Body of pancreas (tissue), 4 donors: ENCODE results near the gene FBXO8. TPM values are rescaled to one million over a fixed set of nuclear protein-coding genes. Genes with fewer than 3 reads are reported as not detected.

Experiments used
- ATAC-seq: fragments of 150-250 bp; one replicate; pipeline ENCODE4 v1.9.1; 2016
- DNase-seq, 4 donors: peaks; one replicate each; pipeline ENCODE4 v3.0.0-alpha.2; 2019
- H3K27ac ChIP-seq, 4 donors: fragments of 200-600 bp; sonication (generic); 1 replicate in 3 of 4; 2 replicates in 1 of 4; pipeline versions ENCODE4 v1.5.1 to v1.6.1; 2016 to 2019; ENCODE audit warnings: mild to moderate bottlenecking in 1 of 4, mixed read lengths in 1 of 4, moderate library complexity in 1 of 4
- H3K27me3 ChIP-seq, 2 donors: fragments of 200-600 bp; sonication (generic); one replicate each; pipeline ENCODE4 v1.6.0; 2016; ENCODE audit warnings: mild to moderate bottlenecking in 1 of 2
- H3K36me3 ChIP-seq, 2 donors: fragments of 200-600 bp; sonication (generic); replicated peaks in 1 of 2; 2 replicates each; pipeline ENCODE4 v1.5.1; 2016; ENCODE audit warnings: low read depth in 2 of 2; ENCODE audit not compliant: insufficient read depth in 1 of 2
- H3K4me1 ChIP-seq: fragments of 200-600 bp; sonication (generic); one replicate; pipeline ENCODE4 v1.6.0; 2016
- H3K4me3 ChIP-seq, 2 donors: fragments of 200-600 bp; sonication (generic); 1 replicate in 1 of 2; 2 replicates in 1 of 2; pipeline ENCODE4 v1.5.1; 2016 to 2019
- H3K9me3 ChIP-seq, 3 donors: fragments of 200-600 bp; sonication (generic); 1 replicate in 2 of 3; 2 replicates in 1 of 3; pipeline ENCODE4 v1.5.1; 2016
- CTCF ChIP-seq, 7 experiments: fragments of 450-650 bp in 4 of 7; fragments of 200-600 bp in 3 of 7; sonication (generic) in 3 of 7; IDR thresholded peaks; one replicate each; pipeline ENCODE4 v1.5.1; 2016 to 2019; ENCODE audit warnings: antibody characterized with exemption in 7 of 7
- POLR2A ChIP-seq, 3 donors: fragments of 450-650 bp; IDR thresholded peaks; one replicate each; pipeline ENCODE4 v1.6.1; 2016; ENCODE audit warnings: antibody characterized with exemption in 3 of 3, mild to moderate bottlenecking in 2 of 3
- WGBS, 2 donors: methylation state at CpG; one replicate each; pipeline ENCODE4 v1.1.5; 2017; 5-methylcytosine and 5-hydroxymethylcytosine counted together
- intact Hi-C: fragments of 100-400 bp; cut with DNase I; formaldehyde crosslinking; loops from one replicate; pipeline ENCODE4 v1.15.1; 2023
- total RNA-seq, 2 donors: library from RNA; depleted of rRNA; stranded (reverse); fragments of >200 nt; gene quantifications; one replicate each; pipeline ENCODE4 v1.1.0, GENCODE V29; 2016

FBXO8 gene
- total RNA-seq, 2 donors from 2014 or later, result 3.6 to 12.5 TPM

- 59 to 71% methylated on average over 6 of the region's 6 CpGs for WGBS, 2 donors
- intact Hi-C loops, result loop anchor here (10.0 kb wide), 1 partner anchor 114 kb away; no protein-coding TSS in a partner anchor
- H3K27me3 ChIP-seq, result peaks cover 0 to 30% of the 10 kb centered on the region in 2 donors
These were observed 72.4 kb downstream of the FBXO8 start for GRCh38 chr4:174210952-174211490.

DNA sequence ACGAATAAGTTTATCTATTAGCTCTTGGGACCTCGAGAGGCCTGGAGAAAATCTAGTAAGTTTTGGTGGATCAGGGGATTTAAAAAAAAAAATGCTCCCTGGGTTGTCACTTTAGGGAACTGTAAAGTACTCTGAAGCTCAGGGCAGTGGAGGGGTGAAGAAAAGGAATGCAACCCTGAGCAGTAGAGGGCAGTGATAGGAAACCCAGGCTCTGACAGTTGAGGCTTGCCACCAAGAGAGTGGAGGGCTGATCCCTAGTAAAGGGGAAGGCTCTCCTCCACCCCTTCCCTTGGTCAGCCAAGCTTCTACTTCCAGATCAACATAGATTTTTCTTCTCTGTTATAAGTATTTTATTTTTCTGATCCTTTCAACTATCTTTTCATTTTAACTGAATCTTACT is 73.1 kb downstream of the FBXO8 start:
- 63 to 75% methylated on average over 2 of the region's 2 CpGs for WGBS, 2 donors
- ATAC-seq (no peak), DNase-seq (no peak)
- Histone ChIP-seq H3K27me3 (peaks cover 0 to 27% of the 10 kb centered on the region in 2 donors), H3K4me1 (peaks cover 19% of the 10 kb centered on the region), H3K9me3 (no peaks in the 10 kb centered on the region), H3K27ac (no peak overlapping the region), H3K36me3 (no peaks in the 10 kb centered on the region), H3K4me3 (no peak overlapping the region)
- TF ChIP-seq POLR2A (IDR thresholded peaks at IDR 0.05) (no peak), CTCF (IDR thresholded peaks at IDR 0.05) (no peak)
- intact Hi-C loops, result loop anchor here (10.0 kb wide), 1 partner anchor 114 kb away; no protein-coding TSS in a partner anchor

More at GRCh38 chr4:174210952-174211490, 72.4 kb downstream of the FBXO8 start:
- no peaks in the 10 kb centered on the region for H3K9me3 ChIP-seq
- peaks cover 19% of the 10 kb centered on the region for H3K4me1 ChIP-seq
- no peak overlapping the region for H3K27ac ChIP-seq
- no peak overlapping the region for H3K4me3 ChIP-seq
- ATAC-seq (no peak), DNase-seq (no peak)
- no peaks in the 10 kb centered on the region for H3K36me3 ChIP-seq
- TF ChIP-seq POLR2A (IDR thresholded peaks at IDR 0.05), result no peak
- TF ChIP-seq CTCF (IDR thresholded peaks at IDR 0.05), result no peak

- DNase-seq (peak in 1 of 4 donors; percentile 14), ATAC-seq (no peak)
- peaks cover 15% of the 10 kb centered on the region for H3K4me1 ChIP-seq
- 11 to 19% methylated on average over 1 of the region's 1 CpG for WGBS, 2 donors
- H3K27ac ChIP-seq, result no peak overlapping the region
- intact Hi-C loops, result no loop called here
- no peaks in the 10 kb centered on the region for H3K9me3 ChIP-seq
- H3K4me3 ChIP-seq, result no peak overlapping the region
- H3K27me3 ChIP-seq, result peaks cover 0 to 22% of the 10 kb centered on the region in 2 donors
- TF ChIP-seq CTCF (IDR thresholded peaks at IDR 0.05) (no peak), POLR2A (IDR thresholded peaks at IDR 0.05) (no peak)
- H3K36me3 ChIP-seq, result no peaks in the 10 kb centered on the region
These were observed 74.1 kb downstream of the FBXO8 start for GRCh38 chr4:174209341-174209740.

GRCh38 chr4:174207367-174207766 is 76.1 kb downstream of the FBXO8 start:
- Histone ChIP-seq H3K27ac (no peak overlapping the region), H3K27me3 (peaks cover 0 to 9% of the 10 kb centered on the region in 2 donors)

More at GRCh38 chr4:174207367-174207766, 76.1 kb downstream of the FBXO8 start:
- Histone ChIP-seq H3K9me3 (no peaks in the 10 kb centered on the region), H3K4me3 (no peak overlapping the region), H3K4me1 (peaks cover 7% of the 10 kb centered on the region), H3K36me3 (no peaks in the 10 kb centered on the region)
- TF ChIP-seq POLR2A (IDR thresholded peaks at IDR 0.05) (no peak), CTCF (IDR thresholded peaks at IDR 0.05) (no peak)
- intact Hi-C loops, result no loop called here
- DNase-seq (no peak), ATAC-seq (no peak)
- 37 to 42% methylated on average over 3 of the region's 3 CpGs for WGBS, 2 donors
